HCT116 (cell line): ENCODE measurements around the gene SIRPA. TPM values are rescaled to one million over a fixed set of nuclear protein-coding genes. Genes with fewer than 3 reads are reported as not detected.

Experiments
- ATAC-seq: fragments of 200-7000 bp; cut with Tn5 transposase; 2 replicates; pipeline ENCODE4 v1.9.1; 2020; ENCODE audit warnings: mild to moderate bottlenecking, moderate library complexity
- BruUV-seq: library from RNA; stranded (reverse); fragments of 400-500 nt; replicated peaks from 2 replicates; lab custom pipeline; 2021; lab: Mats Ljungman, UMichigan
- CTCF ChIA-PET: fragments of 300-600 bp; sonication (Branson Sonifier 250); formaldehyde crosslinking; loops from one replicate; lab custom pipeline; 2021; ENCODE audit warnings: antibody characterized with exemption; lab: Charles Lee
- POLR2A ChIA-PET: fragments of 300-600, 350-600 bp; sonication (Branson Sonifier 250); formaldehyde crosslinking; loops from one replicate; lab custom pipeline; 2021; ENCODE audit warnings: antibody characterized with exemption; lab: Charles Lee
- RAD21 ChIA-PET, 2 experiments: fragments of 300-600 bp; sonication (Branson Sonifier 250); formaldehyde crosslinking; loops; one replicate each; lab custom pipeline; 2023; ENCODE audit warnings: low total read pairs in 2 of 2; ENCODE audit not compliant: uncharacterized antibody in 2 of 2, unreplicated experiment in 2 of 2, low non-redundant PET in 1 of 2; lab: Charles Lee
- DNase-seq: peaks from one replicate; pipeline ENCODE4 v3.0.0-alpha.2; 2010; ENCODE audit warnings: low read depth, low spot score
- H2AFZ ChIP-seq: fragments of 200-600 bp; shearing (Covaris generic), sonication (generic); 2 replicates; pipeline ENCODE4 v1.6.1; 2017; ENCODE audit warnings: low read depth, mixed run types, mixed read lengths, antibody characterized with exemption, low read length; ENCODE audit not compliant: poor library complexity, severe bottlenecking
- H3K27ac ChIP-seq: 2 replicates; pipeline ENCODE4 v1.5.1; 2012; ENCODE audit warnings: low read depth, low read length
- H3K27me3 ChIP-seq: fragments of 200-600 bp; sonication (generic); 2 replicates; pipeline ENCODE4 v1.6.1; 2016; ENCODE audit warnings: mixed run types, low read length, mixed read lengths; ENCODE audit not compliant: insufficient read depth
- H3K36me3 ChIP-seq, 2 experiments: fragments of 200-500 bp in 1 of 2; fragments of 200-600 bp in 1 of 2; sonication (Bioruptor generic) in 1 of 2; sonication (generic) in 1 of 2; 2 replicates each; pipeline versions ENCODE4 v1.5.1 to v1.6.1; 2014 to 2016; ENCODE audit warnings: low read length in 2 of 2, inconsistent platforms in 1 of 2, mixed read lengths in 1 of 2, mixed run types in 1 of 2; ENCODE audit not compliant: insufficient read depth in 2 of 2, control insufficient read depth in 1 of 2
- H3K4me1 ChIP-seq, 2 experiments: fragments of 200-600 bp in 1 of 2; sonication (generic) in 1 of 2; 2 replicates each; pipeline versions ENCODE4 v1.5.1 to v1.6.1; 2012 to 2017; ENCODE audit warnings: low read length in 2 of 2, inconsistent platforms in 1 of 2, mild to moderate bottlenecking in 1 of 2, mixed read lengths in 1 of 2, mixed run types in 1 of 2, moderate library complexity in 1 of 2; ENCODE audit not compliant: insufficient read depth in 2 of 2, control insufficient read depth in 1 of 2
- H3K4me2 ChIP-seq: fragments of 200-600 bp; sonication (generic); 2 replicates; pipeline ENCODE4 v1.6.1; 2017; ENCODE audit warnings: mixed run types, low read length, mixed read lengths
- H3K4me3 ChIP-seq, 2 experiments: fragments of 200-600 bp in 1 of 2; sonication (generic) in 1 of 2; replicated peaks in 1 of 2; 2 replicates each; pipeline ENCODE4 v1.5.1; 2011 to 2016; ENCODE audit warnings: low read length in 2 of 2, control low read depth in 1 of 2, low read depth in 1 of 2, mild to moderate bottlenecking in 1 of 2, mixed read lengths in 1 of 2, mixed run types in 1 of 2
- H3K79me2 ChIP-seq: fragments of 200-600 bp; sonication (generic); 2 replicates; pipeline ENCODE4 v1.6.1; 2017; ENCODE audit warnings: mild to moderate bottlenecking, mixed run types, low read length, moderate library complexity, mixed read lengths; ENCODE audit not compliant: insufficient read depth
- H3K9ac ChIP-seq: fragments of 200-600 bp; sonication (generic); 2 replicates; pipeline ENCODE4 v1.6.1; 2016; ENCODE audit warnings: low read length, mixed read lengths
- H3K9me2 ChIP-seq: fragments of 200-600 bp; sonication (generic), shearing (Covaris generic); 2 replicates; pipeline ENCODE4 v1.6.1; 2017; ENCODE audit warnings: mixed run types, mild to moderate bottlenecking, moderate library complexity; ENCODE audit not compliant: insufficient read depth
- H3K9me3 ChIP-seq, 2 experiments: fragments of 200-500 bp in 1 of 2; fragments of 200-600 bp in 1 of 2; sonication (Bioruptor generic) in 1 of 2; sonication (generic) in 1 of 2; 2 replicates each; pipeline ENCODE4 v1.6.1; 2014 to 2017; ENCODE audit warnings: low read length in 2 of 2, mixed read lengths in 2 of 2, inconsistent platforms in 1 of 2, low read depth in 1 of 2, mild to moderate bottlenecking in 1 of 2, mixed run types in 1 of 2, moderate library complexity in 1 of 2; ENCODE audit not compliant: control insufficient read depth in 1 of 2, insufficient read depth in 1 of 2
- H4K20me1 ChIP-seq: fragments of 200-600 bp; sonication (generic), shearing (Covaris generic); 2 replicates; pipeline ENCODE4 v1.6.1; 2017; ENCODE audit warnings: mixed run types, mild to moderate bottlenecking, moderate library complexity; ENCODE audit not compliant: insufficient read depth
- ATF3 ChIP-seq: IDR thresholded peaks from 2 replicates; pipeline ENCODE4 v1.6.1; 2012
- CBX3 ChIP-seq: IDR thresholded peaks from 2 replicates; pipeline ENCODE4 v1.6.1; 2012; ENCODE audit warnings: low read depth
- CTCF ChIP-seq, 3 experiments: fragments of 200-600 bp in 1 of 3; sonication (generic) in 1 of 3; IDR thresholded peaks in 2 of 3; conservative IDR thresholded peaks in 1 of 3; 2 replicates each; pipeline ENCODE4 v1.5.1; 2012 to 2017; ENCODE audit warnings: low read depth in 2 of 3, low read length in 2 of 3, antibody characterized with exemption in 1 of 3, borderline replicate concordance in 1 of 3, control low read depth in 1 of 3, mild to moderate bottlenecking in 1 of 3, mixed read lengths in 1 of 3, mixed run types in 1 of 3, moderate library complexity in 1 of 3; ENCODE audit not compliant: insufficient read depth in 1 of 3
- EGR1 ChIP-seq: IDR thresholded peaks from 2 replicates; pipeline ENCODE4 v1.6.1; 2012; ENCODE audit warnings: low read depth
- ELF1 ChIP-seq: IDR thresholded peaks from 2 replicates; pipeline ENCODE4 v1.6.1; 2012; ENCODE audit warnings: low read depth, borderline replicate concordance
- EZH2phosphoT487 ChIP-seq: fragments of 200-600 bp; IDR thresholded peaks from 2 replicates; pipeline ENCODE4 v1.6.1; 2018; ENCODE audit warnings: antibody characterized with exemption, borderline replicate concordance
- FOSL1 ChIP-seq: IDR thresholded peaks from 2 replicates; pipeline ENCODE4 v1.6.1; 2012; ENCODE audit warnings: low read depth
- JUND ChIP-seq: IDR thresholded peaks from 2 replicates; pipeline ENCODE4 v1.6.1; 2012
- MAX ChIP-seq: IDR thresholded peaks from 2 replicates; pipeline ENCODE4 v1.6.1; 2012
- POLR2A ChIP-seq: IDR thresholded peaks from 2 replicates; pipeline ENCODE4 v1.7.0; 2011; ENCODE audit warnings: borderline replicate concordance; ENCODE audit not compliant: insufficient read depth, insufficient read length; ENCODE audit errors: extremely low read depth
- RAD21 ChIP-seq: IDR thresholded peaks from 2 replicates; pipeline ENCODE4 v1.6.1; 2012; ENCODE audit warnings: low read depth, mild to moderate bottlenecking
- REST ChIP-seq: IDR thresholded peaks from 2 replicates; pipeline ENCODE4 v1.6.1; 2012; ENCODE audit warnings: low read depth
- SIN3A ChIP-seq: IDR thresholded peaks from 2 replicates; pipeline ENCODE4 v1.6.1; 2012; ENCODE audit warnings: low read depth
- SP1 ChIP-seq: IDR thresholded peaks from 2 replicates; pipeline ENCODE4 v1.6.1; 2012; ENCODE audit warnings: low read depth
- SRF ChIP-seq: IDR thresholded peaks from 2 replicates; pipeline ENCODE4 v1.6.1; 2012; ENCODE audit warnings: low read depth
- TCF7L2 ChIP-seq: IDR thresholded peaks from 2 replicates; pipeline ENCODE4 v1.7.0; 2011; ENCODE audit warnings: borderline replicate concordance, inconsistent platforms; ENCODE audit not compliant: insufficient read depth, insufficient read length; ENCODE audit errors: extremely low read depth
- YY1 ChIP-seq: IDR thresholded peaks from 2 replicates; pipeline ENCODE4 v1.6.1; 2011; ENCODE audit warnings: low read length, low read depth, moderate library complexity, mild to moderate bottlenecking; ENCODE audit not compliant: insufficient replicate concordance; ENCODE audit errors: extremely low read depth
- ZBTB33 ChIP-seq: IDR thresholded peaks from 2 replicates; pipeline ENCODE4 v1.6.1; 2011; ENCODE audit warnings: mild to moderate bottlenecking, low read length, moderate library complexity; ENCODE audit not compliant: insufficient replicate concordance; ENCODE audit errors: extremely low read depth
- ZFX ChIP-seq: fragments of 450-650 bp; IDR thresholded peaks from 2 replicates; pipeline ENCODE4 v1.6.1; 2017
- intact Hi-C: fragments of 100-400 bp; cut with micrococcal nuclease; formaldehyde crosslinking; loops from 2 replicates; pipeline ENCODE4 v1.10.0; 2022
- total RNA-seq: library from RNA; stranded (reverse); gene quantifications from one replicate; pipeline ENCODE4 v1.2.1, GENCODE V29; 2021; ENCODE audit not compliant: unreplicated experiment

Gene SIRPA
- total RNA-seq, 1 experiment from 2014 or later: 15.3 TPM

- Histone ChIP-seq H3K4me3 (no peak overlapping the region), H3K9me2 (no peaks in the 10 kb centered on the region), H3K4me1 (peaks cover 4 to 5% of the 10 kb centered on the region in 2 experiments; a peak in 2 of 4 replicates), H3K9ac (no peak overlapping the region), H3K79me2 (no peaks in the 10 kb centered on the region), H3K36me3 (no peaks in the 10 kb centered on the region), H3K27ac (no peak overlapping the region), H2AFZ (no peak overlapping the region), H4K20me1 (no peaks in the 10 kb centered on the region), H3K9me3 (no peaks in the 10 kb centered on the region), H3K4me2 (no peak overlapping the region), H3K27me3 (no peaks in the 10 kb centered on the region)
- no TSS peak for BruUV-seq
- ATAC-seq (no peak), DNase-seq (no peak)
- intact Hi-C loops: no loop called here
- CTCF ChIA-PET: no interaction called here
- RAD21 ChIA-PET: no interaction called here
- POLR2A ChIA-PET: no interaction called here
- TF ChIP-seq YY1 (no peak), REST (no peak), ZBTB33 (no peak), ZFX (no peak), TCF7L2 (no peak), SIN3A (no peak), CTCF (IDR thresholded peaks at IDR 0.05 in 2 of 3, conservative IDR thresholded peaks at IDR 0.05 in 1 of 3; ENCODE audit: borderline replicate concordance in 1 of 3, insufficient read depth in 1 of 3, low read depth in 2 of 3, low read length in 2 of 3) (no peak), CBX3 (no peak), ATF3 (no peak), MAX (no peak), SRF (no peak), ELF1 (no peak), POLR2A (no peak), SP1 (no peak), EZH2phosphoT487 (no peak), RAD21 (no peak), FOSL1 (no peak), EGR1 (no peak), JUND (no peak)
Measured at GRCh38 chr20:1861347-1861976, 33.7 kb upstream of the SIRPA start.
